Activated CD4-positive, CD25-positive, alpha-beta regulatory T cell treated with anti-CD3 and anti-CD28 coated beads, Interleukin-2, amount 50 U/mL, for 16 hours (primary cell): ENCODE measurements around the gene CCT8L2.
"Not testable (repeated sequence)": the region's sequence is repeated elsewhere in the genome, so short reads cannot be mapped to it uniquely, and the experiment has no call there.

ENCODE experiments used
- DNase-seq: peaks from one replicate; pipeline ENCODE4 v3.0.0-alpha.2; 2020; ENCODE audit warnings: low read depth, low spot score

Gene CCT8L2

DNA sequence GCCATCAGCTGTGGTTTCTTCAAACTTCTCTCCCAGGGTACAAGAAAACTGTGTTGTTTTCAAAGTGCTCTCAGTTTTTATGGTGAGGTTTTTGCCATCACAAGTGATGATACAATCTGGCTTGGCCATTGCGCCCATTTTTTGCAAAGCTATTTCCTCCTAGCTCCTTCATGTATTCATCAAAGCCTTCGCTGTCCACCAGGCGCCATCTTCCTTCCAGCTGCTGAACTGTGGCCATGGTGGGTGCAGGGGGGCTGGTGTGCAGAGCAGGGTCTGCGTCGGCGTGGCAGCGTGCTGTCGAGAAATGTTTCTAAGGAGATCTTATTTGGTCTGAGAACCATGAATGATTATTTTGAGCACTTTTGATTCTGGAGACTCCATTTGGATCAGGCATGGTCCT is 2.6 kb upstream of the CCT8L2 start:
- DNase-seq: not testable (repeated sequence)

- DNase-seq: no peak
These were observed 1.4 kb upstream of the CCT8L2 start for GRCh38 chr22:16594026-16594425.

GRCh38 chr22:16592231-16592630 is 379 bp downstream of the CCT8L2 start:
- DNase-seq: not testable (repeated sequence)

DNA sequence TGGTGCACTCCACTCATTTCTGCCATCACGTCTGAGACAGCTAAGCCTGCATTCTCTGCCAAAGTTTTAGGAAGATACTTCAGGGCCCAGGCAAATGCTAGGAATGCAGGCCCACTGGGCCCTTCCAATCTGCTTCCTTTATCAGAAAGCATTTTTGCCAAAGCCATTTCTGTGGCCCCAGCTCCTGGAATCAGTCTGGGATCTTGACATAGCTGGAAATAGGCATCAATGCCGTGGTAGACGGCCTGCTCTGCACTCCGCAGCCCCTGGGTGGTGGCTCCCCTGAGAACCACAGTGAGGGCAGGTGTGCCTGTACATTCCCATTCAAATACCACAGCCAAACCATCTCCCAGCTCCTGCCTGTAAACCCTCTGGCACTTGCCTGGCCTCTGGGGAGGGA is 1.5 kb downstream of the CCT8L2 start:
- DNase-seq: not testable (repeated sequence)

- DNase-seq: no peak
These were observed 5.6 kb downstream of the CCT8L2 start for GRCh38 chr22:16586991-16587390.

DNA sequence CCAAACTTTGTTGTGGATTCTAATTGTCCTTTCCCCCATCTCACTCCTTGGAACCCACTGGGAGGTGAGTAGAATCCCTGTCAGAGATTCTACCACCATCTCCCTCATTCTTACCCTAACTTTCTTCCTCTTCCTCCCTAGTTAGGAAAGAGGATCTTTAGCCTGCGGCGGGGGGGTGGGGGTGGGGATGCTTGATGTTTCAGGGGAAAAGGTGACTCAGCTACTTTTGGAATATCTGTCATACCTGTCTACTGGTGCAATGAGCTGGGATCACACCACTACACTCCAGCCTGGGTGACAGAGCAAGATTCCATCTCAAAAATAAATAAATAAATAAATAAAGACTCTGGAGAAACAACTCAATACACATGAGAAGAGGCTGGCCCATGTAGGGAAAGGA is 6.4 kb downstream of the CCT8L2 start:
- DNase-seq: no peak

- DNase-seq: not testable (repeated sequence)
These were observed 11.7 kb downstream of the CCT8L2 start for GRCh38 chr22:16580872-16581271.

- not testable (repeated sequence) for DNase-seq
These were observed 23.3 kb downstream of the CCT8L2 start for GRCh38 chr22:16569240-16569834.

DNA sequence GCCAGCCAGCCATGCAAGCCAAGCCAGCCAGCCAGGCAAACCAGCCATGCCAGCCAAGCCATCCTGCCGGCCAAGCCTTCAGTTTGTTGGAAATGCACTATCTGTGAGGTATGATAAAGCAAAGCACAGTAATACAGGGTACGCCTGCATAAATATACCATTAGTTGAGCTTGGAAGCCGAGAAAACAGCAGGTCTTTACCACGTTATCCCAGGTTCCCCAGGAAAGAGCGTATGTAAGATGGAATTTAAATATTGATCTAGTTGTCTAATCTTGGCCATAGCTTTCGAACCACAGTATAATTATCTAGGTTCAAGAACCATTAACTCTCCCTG is 24.2 kb downstream of the CCT8L2 start:
- no peak for DNase-seq

GRCh38 chr22:16567617-16568424 is 24.8 kb downstream of the CCT8L2 start:
- not testable (repeated sequence) for DNase-seq

DNA sequence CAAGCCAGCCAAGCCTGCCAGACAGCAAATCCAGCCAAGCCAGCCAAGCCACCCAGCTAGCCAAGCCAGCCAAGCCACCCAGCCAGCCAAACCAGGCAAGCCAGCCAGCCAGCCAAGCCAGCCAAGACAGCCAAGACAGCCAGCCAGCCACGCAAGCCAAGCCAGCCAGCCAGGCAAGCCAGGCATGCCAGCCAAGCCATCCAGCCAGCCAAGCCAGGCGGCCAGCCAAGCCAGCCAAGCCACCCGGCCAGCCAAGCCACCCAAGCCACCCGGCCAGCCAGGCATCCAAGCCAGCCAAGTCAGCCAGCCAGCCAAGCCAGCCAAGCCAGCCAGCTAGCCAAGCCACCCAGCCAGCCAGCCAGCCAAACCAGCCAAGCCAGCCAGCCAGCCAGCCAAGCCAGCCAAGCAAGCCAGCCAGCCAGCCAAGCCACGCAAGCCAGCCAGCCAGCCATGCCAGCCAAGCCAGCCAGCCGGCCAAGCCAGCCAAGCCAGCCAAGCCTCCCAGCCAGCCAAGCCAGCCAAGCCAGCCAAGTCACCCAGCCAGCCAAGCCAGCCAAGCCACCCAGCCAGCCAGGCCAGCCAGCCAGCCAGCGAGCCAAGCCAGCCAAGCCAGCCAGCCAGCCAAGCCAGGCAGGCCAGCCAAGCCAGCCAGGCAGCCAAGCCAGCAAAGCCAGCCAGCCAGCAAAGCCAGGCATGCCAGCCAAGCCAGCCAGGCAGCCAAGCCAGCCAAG is 26.0 kb downstream of the CCT8L2 start:
- DNase-seq: not testable (repeated sequence)

DNA sequence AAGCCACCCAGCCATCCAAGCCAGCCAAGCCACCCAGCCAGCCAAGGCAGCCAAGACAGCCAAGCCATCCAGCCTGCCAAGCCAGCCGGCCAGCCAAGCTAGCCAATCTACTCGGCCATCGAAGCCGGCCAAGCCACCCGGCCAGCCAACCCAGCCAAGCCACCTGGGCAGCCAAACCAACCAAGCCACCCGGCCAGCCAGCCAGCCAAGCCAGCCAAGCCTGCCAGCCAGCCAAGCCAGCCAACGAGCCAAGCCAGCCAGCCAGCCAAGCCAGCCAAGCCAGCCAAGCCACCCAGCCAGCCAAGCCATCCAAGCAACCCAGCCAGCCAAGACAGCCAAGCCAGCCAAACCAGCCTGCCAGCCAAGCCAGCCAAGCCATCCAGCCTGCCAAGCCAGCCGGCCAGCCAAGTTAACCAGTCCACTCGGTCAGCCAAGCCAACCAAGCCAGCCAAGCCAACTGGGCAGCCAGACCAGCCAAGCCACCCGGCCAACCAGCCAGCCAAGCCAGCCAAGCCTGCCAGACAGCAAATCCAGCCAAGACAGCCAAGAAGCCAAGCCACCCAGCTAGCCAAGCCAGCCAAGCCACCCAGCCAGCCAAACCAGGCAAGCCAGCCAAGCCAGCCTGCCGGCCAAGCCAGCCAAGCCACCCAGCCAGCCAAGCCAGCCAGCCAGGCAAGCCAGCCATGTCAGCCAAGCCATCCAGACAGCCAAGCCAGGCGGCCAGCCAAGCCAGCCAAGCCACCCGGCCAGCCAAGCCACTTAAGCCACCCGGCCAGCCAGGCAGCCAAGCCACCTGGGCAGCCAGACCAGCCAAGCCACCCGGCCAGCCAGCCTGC is 26.8 kb downstream of the CCT8L2 start:
- DNase-seq: not testable (repeated sequence)

- not testable (repeated sequence) for DNase-seq
These were observed 27.6 kb downstream of the CCT8L2 start for GRCh38 chr22:16564837-16565584.

- DNase-seq: no peak
These were observed 28.8 kb downstream of the CCT8L2 start for GRCh38 chr22:16563555-16564520.

DNA sequence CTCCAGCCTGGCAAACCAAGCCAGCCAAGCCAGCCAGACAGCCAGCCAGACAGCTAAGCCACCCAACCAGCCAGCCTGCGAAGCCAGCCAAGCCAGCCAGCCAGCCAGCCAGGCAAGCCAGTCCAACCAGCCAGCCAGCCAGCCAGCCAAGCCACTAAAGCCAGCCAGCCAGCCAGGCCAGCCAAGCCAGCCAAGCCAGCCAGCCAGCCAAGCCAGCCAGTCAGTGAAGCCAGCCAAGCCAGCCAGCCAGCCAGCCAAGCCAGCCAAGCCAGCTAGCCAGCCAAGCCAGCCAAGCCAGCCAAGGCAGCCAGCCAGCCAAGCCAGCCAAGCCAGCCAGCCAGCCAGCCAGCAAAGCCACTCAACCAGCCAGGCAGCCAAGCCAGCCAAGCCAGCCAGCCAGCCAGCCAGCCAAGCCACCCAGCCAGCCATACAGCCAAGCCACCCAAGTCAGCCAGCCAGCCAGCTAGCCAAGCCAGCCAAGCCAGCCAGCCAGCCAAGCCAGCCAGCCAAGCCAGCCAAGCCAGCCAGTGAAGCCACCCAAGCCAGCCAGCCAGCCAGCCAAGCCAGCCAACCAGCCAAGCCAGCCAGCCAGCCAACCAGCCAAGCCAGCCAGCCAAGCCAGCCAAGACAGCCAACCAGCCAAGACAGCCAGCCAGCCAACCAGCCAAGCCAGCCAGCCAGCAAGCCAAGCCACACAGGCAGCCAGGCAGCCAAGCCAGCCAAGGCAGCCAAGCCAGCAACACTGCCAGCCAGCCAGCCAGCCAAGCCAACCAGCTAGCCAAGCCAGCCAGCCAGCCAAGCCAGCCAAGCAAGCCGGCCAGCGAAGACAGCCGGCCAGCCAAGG is 29.7 kb downstream of the CCT8L2 start:
- no peak for DNase-seq

DNA sequence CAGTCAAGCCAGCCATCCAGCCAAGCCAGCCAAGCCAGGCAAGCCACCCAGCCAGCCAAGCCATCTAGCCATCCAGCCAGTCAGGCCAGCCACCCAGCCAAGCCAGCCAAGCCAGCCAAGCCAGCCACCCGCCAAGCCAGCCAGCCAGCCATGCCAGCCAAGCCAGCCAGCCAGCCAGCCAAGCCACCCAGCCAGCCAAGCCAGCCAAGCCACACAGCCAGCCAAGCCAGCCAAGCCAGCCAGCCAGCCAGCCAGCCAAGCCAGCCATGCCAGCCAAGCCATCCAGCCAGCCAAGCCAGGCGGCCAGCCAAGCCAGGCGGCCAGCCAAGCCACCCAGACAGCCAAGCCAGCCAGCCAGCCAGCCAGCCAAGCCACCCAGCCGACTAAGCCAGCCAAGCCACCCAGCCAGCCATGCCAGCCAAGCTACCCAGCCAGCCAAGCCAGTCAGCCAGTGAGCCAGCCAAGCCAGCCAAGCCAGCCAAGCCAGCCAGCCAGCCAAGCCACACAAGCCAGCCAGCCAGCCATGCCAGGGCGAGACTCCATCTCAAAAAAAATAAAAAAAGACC is 31.4 kb downstream of the CCT8L2 start:
- DNase-seq: not testable (repeated sequence)

GRCh38 chr22:16560651-16561050 is 32.0 kb downstream of the CCT8L2 start:
- DNase-seq: not testable (repeated sequence)

DNA sequence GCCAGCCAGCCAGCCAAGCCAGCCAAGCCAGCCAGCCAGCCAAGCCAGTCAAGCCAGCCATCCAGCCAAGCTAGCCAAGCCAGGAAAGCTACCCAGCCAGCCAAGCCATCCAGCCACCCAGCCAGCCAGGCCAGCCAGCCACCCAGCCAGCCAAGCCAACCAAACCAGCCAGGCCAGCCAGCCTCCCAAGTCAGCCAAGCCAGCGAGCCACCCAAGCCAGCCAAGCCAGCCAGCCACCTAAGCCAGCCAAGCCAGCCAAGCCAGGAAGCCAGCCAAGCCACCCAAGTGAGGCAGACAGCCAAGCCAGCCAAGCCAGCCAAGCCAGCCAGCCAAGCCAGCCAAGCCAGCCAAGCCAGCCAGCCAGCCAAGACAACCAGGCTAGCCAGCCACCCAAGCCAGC is 32.6 kb downstream of the CCT8L2 start:
- DNase-seq: not testable (repeated sequence)
